ENCODE data around the gene NKTR.
A peak's percentile ranks its signal among the peaks of the same experiment; 100 is the strongest.
"Not testable (repeated sequence)": the region's sequence is repeated elsewhere in the genome, so short reads cannot be mapped to it uniquely, and the experiment has no call there.

NKTR gene

DNA sequence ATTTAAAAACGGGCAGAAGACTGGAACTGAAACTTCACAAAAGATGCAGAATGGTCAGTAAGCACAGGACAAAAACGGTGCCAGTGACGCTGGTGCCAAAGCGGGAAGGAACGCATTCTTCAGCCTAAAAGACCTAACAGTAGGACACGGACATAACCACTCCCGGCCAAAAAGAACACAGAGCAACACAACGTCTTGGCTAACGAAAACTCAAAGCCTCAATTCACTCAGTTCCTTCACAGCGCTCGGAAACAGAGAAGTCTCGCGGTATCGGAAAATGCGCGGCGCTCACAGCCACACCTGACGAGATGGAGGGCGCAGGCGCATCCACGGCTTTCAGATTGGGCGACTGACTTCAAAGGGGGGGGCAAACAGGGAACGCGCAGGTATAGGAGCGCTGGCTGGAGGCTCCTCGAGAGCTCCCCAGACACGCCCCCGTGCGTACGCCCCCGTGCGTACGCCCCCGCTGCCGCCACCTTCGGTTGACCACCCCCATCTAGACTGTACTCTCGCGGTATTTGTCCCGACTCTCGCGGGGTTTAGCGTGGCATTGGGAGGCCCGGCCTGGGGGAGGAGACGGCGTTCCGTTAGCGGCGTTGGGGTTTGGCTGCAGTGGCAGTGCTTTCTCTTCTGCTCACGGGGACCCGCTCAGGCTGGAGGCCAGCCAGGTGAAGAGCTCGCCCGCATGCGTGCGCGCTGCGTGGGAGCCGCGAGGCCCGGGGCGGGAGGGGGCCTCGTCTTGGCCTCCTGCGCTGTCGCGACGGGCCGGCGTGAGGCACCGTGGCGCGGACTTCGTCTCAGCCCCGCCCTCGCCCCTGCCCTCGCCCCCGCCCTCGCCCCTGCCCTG lies at the start of gene NKTR:
Gene NKTR (plus strand): TSS at position 576 of the 847 bp plus-strand sequence. CDS start 321 bp downstream, outside the sequence.
- peak; percentile 99 to 100 for DNase-seq (ENCODE audit: low read depth in 2 of 2, low spot score in 1 of 2)

DNA sequence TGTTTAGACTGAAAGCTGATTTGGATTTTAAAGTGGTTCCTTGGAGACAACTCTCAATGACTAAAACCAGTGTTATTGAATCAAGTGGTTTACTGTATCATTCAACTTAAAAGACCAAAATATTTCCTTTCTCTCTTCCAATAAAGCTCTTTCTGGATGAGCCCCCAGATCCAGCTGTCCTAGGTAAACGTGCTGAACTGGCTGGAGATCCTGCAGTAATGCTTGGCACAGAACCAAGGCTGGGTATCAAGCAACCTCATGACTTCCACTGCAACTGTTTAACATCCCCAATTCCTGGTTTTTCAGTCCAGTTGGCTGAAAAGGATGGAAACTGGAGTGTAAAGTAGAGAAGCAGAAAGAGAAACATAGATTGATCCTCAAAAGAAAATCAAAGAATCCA lies 47.7 kb upstream of the NKTR start:
- no peak for DNase-seq (ENCODE audit: low read depth in 2 of 2, low spot score in 1 of 2)

DNA sequence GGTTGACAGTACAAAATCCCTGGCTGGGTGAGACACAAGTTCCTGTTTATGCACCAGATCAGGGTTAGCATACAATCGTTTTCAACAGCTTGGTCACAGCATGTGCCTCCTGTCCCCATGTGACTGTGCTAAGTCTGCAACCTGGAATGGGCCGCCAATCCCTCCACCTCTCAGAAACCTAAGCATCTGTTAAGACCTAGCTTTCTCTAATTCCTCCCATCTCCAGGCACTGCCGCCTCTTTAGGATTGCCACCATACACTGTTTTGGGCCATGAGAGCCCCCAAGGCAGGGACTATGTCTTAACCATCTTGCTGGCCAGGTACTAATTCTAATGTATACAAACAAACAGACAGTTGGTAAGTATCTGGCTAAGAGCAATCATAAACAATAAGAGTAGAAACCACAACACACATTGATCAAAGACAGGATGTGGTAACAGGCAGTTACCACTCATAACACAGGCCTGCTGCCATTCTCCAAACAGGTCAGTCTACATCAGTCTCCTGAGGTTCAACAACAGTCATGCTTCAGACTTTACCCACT lies 44.3 kb upstream of the NKTR start:
- no peak for DNase-seq (ENCODE audit: low read depth in 2 of 2, low spot score in 1 of 2)

DNA sequence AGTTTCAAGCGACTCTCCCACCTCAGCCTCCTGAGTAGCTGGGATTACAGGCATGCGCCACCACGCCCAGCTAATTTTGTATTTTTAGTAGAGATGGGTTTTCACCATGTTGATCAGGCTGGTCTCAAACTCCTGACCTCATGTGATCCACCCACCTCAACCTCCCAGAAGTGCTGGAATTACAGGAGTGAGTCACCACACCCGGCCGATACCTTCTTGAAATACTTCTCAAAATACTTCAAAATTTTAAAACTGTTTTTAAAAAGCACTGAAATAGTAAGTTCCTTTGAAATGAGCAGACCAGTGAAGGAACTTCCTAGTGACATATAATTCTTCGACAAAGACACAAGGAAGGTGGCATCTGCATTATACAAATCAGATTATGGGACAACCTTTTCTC lies 43.7 kb upstream of the NKTR start:
- not testable (repeated sequence) for DNase-seq (ENCODE audit: low read depth in 2 of 2, low spot score in 1 of 2)

DNA sequence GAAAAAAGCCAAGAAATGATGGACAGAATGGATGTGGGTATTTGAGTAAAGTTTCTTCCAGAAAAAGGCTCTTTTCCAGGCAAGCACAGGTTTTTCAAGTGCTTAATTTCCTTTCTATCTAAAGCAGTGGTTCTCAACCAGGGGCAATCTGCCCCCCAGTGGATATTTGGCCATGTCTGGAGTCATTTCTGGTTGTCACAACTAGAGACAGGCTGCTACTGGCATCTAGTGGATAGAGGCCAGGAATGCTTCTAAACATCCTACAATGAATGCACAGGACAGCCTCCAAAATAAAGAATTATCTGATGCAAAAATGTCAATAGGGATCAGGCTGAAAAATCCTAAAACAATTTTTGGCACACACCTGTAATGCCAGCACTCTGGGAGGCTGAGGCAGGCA lies 42.6 kb upstream of the NKTR start:
- DNase-seq (ENCODE audit: low read depth in 2 of 2, low spot score in 1 of 2), result no peak

DNA sequence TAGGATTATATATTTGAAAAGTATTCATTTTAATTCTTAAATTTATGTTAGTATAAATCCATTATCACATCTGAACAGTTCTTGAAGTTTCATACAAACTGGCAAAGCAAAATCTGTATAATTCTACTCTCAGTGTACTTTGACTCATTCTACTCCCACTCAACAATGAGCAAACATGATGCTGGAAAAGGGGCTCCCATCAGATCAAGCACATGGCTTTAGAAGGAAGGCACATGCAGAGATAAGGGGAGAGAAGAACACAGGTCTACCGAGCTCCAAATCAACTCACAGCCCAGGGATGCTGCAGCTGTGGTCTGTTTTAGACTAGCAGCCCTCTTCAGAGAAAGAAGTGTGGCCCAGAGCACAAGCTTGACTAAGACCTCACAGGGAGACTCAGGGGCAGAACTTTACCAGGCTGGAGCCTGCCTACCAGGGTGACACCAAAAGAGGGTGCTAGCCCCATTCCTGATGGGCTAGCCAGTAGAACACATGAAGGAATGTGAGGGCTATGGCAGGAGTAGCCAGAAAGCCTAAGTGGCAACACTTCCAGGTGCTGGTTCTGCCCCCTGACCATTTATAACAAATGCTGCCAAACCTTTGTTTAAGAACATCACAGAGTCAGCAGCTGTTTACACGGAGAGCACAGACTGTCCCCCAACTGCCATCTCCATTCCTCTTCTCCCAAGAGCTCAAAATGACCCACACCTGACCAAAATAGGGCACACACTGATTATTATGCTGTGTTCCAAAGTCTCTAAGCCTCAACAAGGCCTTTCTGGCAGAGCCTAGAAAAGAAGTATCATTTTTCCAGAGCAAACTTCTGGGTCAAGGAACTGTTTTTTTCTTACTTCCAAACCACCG lies 38.2 kb upstream of the NKTR start:
- no peak for DNase-seq (ENCODE audit: low read depth in 2 of 2, low spot score in 1 of 2)

DNA sequence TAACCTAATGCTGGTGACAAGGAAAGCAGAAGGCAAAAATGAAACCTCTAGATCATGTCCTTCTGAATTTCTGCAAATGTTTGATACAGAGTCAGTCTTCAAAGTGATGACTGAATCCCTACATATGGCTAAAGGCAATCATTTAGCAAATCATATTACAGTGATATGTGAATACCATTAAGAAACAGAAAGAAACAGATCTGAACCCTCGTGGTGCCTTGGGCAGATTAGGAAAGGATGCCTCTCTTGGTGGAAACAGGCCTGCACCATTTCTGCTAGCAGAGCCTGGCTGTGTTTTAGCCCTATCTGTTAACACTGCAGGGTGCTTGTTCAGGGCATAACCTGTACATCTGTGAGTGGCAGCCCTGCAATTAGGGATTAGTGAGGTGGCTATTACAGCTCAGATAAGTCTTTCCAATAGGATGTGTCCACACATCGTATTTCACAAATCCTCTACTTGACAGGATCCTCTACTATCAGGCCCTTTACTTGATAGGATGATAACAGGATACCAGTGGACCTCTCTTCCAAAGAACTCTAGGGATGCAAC lies 30.8 kb upstream of the NKTR start:
- DNase-seq (ENCODE audit: low read depth in 2 of 2, low spot score in 1 of 2), result no peak

DNA sequence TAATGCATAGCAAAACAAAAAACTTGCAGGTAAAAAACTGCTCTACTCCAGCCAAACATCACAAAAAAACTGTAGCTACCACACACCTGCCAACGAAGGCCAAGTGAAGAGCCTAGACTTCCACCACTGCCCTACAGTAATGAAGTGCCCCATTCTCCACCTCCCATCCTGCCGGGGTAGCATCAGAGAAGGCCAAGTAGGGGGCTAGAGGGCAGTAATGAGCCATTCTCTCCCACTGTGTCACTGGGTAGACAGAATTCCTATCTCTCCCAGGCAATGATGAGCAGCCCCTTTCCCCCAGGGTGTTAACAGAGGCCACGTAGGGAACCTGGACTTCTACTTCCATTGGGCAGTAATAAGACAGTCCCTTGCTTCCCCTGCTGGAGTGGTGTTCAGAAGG lies 28.2 kb upstream of the NKTR start:
- DNase-seq (ENCODE audit: low read depth in 2 of 2, low spot score in 1 of 2), result no peak

DNA sequence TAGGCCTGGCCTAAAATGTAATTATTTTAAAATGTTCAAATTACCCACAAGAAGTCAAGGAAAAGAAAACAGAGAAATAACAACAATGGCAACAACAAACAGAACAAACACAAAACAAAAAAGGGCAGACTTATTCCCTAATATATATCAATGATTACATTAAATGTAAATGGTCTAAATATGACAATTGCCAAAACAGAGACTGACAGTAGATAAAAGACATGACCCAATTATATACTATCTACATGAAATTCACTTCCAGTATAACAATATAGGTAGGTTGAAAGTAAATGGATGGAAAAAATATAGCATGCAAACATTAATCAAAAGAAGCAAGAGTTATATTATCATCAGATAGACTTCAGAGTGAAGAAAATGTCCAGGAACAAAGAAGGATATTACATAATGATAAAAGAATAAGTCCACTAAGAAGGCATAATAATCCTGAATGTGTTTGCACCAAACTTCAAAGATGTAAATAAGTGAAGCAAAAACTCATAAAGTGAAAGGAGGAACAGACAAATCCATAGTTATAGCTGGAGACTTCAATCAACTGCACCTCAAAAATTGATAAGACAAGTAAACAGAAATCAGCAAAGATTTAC lies 25.2 kb upstream of the NKTR start:
- no peak for DNase-seq (ENCODE audit: low read depth in 2 of 2, low spot score in 1 of 2)

DNA sequence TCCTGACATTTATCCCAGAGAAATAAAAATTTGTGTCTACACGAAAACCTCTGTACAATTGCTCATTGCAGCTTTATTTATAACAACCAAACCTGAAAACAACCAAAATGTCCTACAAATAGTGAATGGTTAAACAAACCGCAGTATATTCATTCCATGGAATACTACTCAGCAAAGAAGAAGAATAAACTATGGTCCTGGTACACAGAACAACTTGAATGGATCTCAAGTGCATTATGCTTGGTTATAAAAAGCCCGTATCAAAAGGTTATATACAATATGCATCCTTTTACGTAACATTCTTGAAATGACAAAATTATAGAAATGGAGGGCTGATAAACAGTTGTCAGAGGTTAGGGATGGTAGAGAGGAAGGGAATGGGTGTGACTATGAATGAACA lies 22.4 kb upstream of the NKTR start:
- no peak for DNase-seq (ENCODE audit: low read depth in 2 of 2, low spot score in 1 of 2)

DNA sequence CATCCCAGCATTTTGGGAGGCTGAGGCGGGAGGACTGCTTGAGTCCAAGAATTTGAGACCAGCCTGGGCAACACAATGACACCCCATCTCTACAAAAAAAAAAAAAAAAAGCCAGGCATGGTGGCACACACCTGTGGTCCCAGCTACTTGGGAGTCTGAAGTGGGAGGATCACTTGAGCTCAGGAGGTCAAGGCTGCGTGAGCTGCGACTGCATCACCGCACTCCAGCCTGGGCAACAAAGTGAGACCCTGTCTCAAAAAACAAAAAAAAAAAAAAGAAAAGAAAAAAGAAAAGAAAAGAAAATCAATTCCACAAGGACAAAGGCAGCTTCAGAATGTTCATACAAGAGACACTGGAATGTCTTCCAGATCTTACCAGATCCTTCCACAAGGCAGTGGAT lies 21.1 kb upstream of the NKTR start:
- DNase-seq (ENCODE audit: low read depth in 2 of 2, low spot score in 1 of 2), result not testable (repeated sequence)

DNA sequence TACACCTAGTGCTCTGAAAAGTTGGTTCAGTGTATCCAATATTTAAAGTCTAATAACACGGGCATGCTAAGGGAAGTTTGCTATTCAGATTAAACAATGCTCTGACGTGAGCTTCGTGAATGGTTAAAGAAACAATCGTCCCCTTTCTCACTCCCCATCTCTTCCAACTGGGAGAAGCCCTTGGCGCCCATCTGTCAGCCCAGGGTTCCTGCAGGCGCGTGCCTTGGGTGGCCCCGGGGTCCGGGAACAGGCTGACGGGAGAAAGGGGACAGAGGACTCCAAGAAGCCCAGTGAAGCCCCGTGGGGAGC lies 19.1 kb upstream of the NKTR start:
- no peak for DNase-seq (ENCODE audit: low read depth in 2 of 2, low spot score in 1 of 2)

DNA sequence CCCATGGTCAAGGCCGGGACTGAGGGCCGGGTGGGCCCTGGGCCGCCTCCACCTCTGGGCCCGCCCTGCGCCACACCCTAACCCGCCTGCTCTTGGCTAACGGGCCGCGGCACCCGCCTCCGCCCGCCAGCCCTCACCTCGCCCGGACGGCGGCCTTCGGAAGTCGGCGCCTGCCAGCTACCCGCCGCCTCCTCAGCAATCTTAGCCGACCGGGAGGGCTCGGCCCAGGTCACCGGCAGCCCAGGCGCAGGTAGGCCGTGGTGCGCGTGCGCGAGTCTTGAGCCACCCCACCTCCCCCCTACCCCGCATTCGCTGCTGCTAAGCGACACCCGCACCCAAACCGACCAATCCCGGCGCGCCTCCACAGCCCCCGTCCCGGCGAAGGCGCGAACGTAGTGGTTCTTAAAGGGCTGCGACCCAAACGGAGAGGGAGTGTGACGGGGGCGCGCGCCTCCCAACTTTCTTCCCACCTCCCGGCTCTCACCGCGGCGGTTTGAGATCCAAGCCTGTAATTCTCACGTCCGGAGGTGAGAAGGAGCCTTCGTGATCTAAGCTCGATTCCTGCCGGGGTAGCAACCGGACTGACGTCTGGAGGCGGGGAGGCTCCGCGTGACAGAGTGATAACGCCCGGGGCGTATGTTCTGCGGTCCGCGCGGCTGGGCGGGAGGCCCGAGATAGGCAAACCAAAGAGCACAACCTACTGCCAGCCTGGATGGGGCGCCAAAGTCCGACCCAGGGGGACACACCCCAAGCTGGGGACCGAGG lies 18.6 kb upstream of the NKTR start, which contains the start of gene SEC22C:
Gene SEC22C (minus strand): TSS at position 259 of the 765 bp plus-strand sequence. CDS start 12,921 bp downstream, outside the sequence.
- DNase-seq (ENCODE audit: low read depth in 2 of 2, low spot score in 1 of 2), result peak; percentile 87 to 94

DNA sequence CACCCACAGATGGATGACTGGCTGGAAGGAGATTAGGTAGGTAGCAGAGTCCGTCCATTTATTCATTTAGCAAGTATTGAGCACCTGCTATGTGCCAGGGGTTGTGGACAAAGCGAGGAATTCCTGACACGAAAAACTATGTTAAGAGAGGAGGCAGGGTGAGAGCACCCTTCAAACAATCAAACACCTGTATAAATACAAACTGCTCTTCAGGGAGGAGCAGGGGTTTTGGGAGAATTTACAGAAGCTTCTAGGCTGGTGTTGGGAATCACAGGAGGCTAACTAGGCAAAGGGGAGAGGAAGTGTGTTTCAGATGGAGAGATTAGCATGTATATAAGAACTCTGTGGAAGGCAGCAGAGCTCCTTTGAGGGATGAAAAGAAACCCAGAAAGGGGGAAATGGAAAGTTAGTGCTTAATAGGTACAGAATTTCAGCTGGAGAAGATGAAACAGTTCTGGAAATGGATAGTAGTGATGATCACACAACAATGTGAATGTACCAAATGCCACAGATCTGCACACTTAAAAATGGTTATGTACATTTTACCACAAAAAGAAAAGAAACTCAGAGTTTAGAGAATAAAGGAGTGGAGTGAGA lies 17.9 kb upstream of the NKTR start:
- no peak for DNase-seq (ENCODE audit: low read depth in 2 of 2, low spot score in 1 of 2)

DNA sequence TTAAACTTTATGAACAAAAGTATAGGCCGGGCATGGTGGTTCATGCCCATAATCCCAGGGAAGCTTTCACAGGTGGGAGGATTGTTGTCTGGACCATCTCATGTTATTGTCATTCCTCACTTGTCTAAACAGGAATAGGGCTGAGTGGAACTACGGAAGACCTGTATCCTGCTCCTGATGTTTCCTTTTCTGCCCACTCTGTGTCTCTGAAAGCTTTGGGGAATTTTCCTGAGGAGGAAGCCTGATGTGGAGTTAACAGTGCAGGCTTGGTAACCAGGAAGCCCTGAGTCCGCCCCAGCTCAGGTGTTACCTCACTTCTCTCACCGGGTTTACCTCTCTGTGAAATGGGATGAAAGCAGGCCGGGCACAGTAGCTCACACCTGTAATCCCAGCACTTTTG lies 11.9 kb upstream of the NKTR start:
- DNase-seq (ENCODE audit: low read depth in 2 of 2, low spot score in 1 of 2), result no peak

DNA sequence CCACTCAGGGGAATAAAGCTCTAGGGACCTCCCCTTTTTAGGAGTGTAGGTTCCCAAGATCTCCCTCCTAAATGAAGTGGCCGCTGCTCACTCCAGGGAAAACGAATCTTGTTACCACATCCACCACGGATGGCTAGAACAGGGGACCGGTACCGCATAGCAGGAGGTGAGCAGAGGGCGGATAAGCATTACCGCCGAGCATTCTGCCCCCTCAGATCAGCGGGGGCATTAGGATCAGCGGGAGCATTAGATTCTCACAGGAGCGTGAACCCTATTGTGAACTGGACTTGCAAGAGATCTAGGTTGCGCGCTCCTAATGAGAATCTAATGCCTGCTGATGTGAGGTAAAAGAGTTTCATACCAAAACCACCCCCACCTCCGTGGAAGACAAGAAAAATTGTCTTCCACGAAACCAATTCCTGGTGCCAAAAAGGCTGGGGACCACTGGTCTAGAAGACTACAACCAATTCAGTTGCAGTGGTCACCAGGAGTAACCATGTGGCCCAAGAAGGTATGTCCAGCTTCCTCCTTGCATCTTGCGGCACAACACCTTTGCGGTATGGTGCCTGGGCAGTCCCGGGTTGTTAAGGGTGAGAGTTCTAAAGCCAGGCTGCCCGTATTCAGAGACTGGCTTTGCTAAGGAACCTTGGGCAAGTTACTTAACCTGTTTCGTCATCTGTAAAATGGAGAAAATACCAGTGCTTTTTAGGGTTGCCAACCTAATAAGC lies 10.9 kb upstream of the NKTR start:
- no peak for DNase-seq (ENCODE audit: low read depth in 2 of 2, low spot score in 1 of 2)

DNA sequence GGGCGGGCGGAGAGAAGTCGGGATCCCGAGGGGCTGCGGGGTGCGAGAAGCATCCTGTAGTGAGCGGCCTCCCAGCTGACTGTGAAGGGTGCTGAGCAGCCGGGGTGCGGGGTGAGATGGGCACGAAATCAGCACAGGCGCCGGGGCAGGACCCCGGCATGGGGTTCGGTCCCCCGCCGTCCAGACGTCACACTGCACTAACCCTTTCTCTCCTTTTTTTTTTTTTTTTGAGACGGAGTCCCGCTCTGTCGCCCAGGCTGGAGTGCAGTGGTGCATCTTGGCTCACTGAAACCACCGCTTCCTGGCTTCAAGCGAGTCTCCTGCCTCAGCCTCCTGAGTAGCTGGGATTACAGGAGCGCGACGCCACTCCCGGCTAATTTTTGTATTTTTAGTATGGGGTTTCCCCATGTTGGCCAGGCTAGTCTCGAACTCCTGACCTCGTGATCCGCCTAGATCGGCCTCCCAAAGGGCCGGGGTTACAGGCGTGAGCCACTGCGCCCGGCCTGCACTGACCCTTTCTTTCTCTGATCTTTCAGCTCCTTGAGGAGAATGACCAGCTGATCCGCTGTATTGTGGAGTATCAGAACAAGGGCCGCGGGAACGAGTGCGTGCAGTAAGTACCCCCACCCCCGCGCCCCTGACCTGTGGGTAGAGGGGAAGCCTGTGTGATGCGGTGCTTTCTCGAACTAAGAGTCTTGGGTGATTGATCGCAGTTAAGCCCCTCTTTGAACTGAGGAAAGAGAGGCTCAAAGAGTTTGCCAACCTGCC lies 9.3 kb upstream of the NKTR start:
- no peak for DNase-seq (ENCODE audit: low read depth in 2 of 2, low spot score in 1 of 2)

DNA sequence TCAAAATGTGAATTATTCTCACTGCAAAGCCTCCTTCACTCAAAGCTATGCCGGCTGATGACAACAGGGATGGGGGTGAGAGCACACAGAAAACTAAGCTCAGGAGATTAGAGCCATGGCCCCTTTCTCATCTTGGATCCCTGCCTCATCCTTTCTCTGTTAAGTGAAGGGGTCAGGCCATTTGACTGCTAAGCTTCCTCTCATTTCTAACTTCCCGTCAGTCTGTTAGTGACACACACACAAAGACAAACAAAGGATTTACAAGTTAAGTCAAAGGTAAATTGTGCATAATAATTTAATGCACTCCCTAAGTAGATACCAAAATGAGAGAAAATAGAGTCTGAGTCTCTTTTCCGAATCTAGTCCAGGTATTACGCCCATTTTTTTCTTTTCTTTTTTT lies 8.7 kb upstream of the NKTR start:
- no peak for DNase-seq (ENCODE audit: low read depth in 2 of 2, low spot score in 1 of 2)

DNA sequence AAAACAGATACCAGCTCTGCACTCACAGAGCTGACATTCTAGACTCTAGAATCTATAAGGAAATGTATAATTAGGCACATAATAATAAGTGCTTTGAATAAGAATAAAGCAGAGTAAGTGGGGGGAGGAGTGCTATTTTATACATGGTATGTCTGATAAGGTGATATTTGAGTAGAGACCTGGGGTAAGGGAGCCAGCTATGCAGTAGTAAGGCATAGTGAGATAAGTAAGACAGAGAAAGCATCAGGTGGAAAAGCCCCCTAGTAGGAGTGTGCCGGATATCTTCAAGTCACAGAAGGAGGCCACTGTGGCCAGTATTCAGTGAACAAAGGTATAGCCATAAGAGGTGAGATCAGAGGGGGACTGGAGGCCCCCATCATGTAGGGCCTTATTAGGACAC lies 6.9 kb upstream of the NKTR start:
- DNase-seq (ENCODE audit: low read depth in 2 of 2, low spot score in 1 of 2), result no peak
